T-helper 2 cell (primary cell): ENCODE data around the gene DPM2.

Experiments used
- DNase-seq, 5 experiments: peaks; one replicate each; pipeline versions ENCODE4 v3.0.0 to v3.0.0-alpha.2; 2012 to 2022

DPM2 gene

DNA sequence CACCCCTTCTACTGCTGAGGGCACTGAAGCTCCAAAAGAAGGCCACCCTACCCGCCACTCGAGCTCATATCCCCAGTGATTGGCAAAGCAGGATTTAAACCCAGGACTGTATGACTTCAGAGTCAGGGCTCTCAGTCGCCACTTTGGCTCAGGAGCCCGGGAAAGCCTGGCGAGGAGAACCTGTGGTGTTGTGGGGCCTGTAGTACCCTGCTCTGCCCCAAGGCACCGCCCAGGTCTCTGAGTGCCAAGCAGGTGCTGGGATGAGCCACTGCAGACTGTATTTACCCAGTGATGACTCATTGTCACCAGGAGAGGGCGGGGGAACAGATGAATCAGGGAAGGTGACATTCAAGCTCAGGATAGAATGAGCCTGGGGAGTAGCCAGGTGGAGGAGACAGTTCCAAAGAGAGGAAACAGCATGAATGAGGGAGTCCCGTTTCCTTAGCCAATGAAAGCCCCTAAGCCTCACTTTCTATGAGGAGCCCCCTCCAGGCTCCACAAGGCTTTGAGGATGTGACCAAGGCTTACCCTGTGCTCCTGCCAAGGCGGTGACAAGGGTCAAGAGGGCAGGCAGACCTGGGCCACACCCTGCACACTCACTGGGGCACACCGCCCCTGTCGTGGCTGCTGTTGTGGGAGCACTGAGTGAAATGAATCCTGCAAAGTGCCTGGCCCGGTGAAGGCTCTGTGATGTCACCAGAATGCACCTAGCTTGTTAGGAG lies 17.8 kb upstream of the DPM2 start:
- peak in 4 of 5 experiments; percentile 66 to 82 (median 74) for DNase-seq

DNA sequence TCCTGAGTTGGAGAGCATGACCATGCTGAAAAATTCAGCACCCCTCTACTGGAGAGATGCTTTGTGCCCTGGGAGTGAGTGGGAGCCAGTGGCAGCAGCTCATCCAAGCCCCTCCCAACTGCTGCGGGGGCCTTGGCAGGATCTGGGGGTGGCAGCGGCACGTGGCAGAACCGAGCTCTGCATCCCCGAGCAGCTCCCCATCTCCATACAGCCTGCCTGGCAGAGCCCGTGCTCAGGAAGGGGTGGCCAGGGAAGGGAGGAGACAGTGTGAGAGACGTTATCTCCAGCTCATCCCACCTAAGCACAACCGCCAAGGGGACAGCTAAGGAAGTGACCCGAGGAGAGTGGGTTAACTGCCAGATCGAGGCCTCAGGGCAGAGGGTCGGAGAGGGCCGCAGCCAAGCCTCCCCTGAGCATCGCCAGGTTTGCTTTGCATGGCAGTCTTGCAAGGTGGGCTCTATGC lies 17.2 kb upstream of the DPM2 start:
- DNase-seq, result no peak

DNA sequence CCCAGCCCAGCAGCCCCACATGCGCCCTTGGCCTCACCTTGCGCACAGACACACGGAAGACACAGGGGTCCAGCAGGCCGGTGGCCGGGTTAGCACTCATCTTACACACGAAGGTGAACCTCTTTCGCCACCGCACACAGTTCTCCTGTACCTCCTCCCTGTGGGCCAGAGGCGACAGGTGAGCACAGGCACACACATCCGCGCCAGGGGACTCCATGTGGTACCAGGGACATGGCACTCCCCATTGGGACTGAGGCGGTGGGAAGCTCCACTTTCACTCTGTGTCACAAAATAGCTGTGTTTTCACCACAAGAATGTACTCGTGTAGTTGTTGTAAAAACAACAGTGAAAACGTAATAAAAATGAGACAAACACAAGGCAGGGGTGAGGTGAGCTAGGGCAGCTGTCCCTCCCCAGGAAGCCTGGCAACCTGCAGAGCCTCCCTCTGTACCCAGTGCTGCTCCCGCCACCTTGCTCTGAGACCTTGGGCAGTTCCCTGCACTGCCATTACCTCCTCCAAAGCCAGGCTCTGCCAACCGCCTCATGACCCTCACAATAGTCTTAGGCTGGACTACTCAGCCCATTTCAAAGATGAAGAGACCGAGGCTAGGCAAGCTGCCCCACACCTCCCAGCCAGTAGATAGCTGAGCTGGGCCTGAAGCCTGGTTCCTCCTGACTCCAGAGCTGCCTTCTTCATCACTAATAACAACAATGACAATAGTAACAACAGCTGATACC lies 16.3 kb upstream of the DPM2 start:
- DNase-seq, result peak in 1 of 5 experiments; percentile 67

DNA sequence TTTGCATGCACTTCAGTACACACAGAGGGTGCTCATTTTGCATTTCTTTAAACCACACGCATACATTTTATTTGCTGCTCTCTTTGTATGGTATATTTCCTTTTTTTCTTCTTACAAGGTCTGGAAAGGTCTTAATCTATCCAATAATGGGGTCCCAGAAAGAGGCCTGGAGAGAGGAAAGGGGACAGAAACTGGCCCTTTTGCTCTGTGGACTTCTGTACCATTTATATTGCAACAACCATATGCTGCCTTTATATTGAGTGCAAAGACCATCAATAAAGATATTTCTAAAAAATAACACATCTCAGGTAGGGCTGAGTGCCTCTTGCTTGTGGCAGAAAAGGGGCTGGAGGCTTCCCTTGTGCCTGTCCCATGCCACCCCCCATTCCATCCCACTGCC lies 15.5 kb upstream of the DPM2 start:
- DNase-seq, result no peak

DNA sequence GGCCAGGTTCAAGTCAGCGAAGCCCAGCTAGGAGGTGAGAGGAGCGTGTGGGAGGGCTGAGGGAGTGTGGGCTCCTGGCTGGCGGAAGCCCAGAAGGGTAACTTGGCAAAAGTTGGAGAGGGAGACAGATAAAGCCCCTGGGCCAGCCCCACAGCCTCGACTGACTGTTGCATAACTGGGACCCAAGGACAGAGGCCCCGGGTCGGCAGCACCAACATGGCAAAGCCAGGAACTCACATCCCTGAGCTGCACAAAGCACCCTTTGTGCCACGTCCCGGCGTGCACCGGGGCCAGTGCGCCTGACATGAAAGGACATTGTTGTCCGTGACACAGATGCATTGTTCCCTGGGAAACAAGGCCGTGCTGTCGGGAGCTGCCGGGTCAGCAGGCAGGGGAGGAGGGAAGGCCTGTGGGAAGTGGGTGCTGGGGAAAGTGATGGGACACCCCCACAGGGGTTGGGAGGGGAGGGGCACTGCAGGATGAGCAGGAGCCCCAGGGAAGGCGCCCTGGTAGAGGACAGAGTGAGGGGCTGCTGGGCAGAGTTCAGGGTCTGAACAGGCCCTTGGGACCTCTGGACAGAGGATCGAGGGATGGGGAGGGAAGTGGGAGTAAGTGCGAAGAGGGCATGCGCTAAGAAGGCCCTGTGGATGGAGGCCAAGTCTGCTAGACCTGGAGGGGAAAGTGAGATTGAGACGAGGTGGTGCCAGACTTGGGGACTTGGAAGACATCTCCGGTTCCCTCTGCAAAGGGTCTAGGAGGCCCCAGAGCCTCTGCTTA lies 13.0 kb upstream of the DPM2 start:
- DNase-seq, result no peak

DNA sequence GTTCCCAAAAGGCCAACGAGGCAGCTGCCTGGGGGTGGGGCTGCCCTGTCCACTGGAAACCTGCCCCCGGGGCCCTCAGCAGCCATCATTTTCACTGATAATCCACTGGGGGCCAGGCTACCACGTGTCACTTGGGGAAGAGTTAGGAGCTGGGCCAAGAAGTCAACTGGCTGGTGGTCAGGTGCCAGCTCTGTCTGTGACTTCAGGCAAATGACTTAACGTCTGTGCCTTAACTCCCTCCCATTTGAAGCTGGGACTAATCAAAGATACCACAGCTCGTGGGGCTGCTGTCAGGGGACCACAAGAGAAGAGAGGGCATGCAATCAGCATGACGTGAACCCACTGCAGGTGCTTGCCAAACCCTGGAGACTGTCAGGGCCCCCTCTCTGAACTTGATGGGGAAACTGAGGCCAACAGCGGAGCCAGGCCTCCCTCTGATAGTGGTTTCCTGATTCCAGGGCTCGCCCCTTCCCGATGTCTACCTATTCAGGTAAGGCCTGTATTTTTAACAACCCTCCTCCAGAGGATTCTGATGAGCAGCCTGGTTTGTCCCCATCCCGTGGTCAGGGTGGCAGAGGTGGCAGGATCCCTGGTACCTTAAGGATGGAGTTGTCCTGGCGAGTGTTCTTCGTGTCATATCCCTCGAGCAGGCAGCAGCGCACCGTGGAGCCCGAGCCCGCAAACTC lies 12.3 kb upstream of the DPM2 start:
- DNase-seq, result no peak

DNA sequence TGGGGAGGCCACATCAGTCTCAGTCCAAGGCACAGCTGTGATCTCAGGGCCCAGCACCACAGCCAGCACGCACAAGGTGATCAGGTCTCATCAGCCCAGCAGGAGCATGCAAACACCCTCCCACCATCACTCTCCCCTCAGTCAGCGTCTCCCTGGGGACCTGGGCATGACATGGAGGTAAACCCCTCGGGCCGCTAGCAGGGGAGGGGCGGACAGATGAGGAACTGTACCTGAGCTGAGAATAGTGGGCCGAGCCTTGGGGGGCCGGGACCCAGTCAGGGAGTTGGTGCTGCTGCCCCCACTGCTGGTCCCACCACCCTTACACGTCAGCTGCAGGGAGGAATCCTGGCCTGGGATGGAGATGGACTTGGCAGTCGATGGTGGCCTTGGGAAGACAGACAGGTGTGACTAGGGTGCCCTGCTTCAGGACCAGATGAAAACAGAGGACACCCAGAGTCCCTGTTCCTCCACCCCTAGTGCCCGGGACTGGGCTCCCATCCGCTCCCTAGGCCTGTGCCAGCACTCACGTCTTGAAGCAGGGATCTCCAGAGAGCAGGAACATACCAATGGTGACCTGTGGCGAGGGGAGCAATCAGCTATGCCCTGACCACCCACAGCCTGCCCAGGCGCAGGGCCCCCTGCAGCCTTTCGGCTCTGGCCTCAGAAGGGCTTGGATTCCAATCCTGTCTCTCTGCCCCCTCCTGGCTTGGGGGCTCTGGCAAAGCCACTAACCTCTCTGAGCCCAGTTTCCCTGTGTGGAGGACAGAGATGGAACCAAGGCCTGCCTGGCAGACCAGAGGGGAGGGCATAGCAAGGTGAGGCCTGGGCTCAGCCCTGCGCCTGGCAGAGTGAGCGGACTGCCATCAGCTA lies 10.4 kb upstream of the DPM2 start:
- no peak for DNase-seq

DNA sequence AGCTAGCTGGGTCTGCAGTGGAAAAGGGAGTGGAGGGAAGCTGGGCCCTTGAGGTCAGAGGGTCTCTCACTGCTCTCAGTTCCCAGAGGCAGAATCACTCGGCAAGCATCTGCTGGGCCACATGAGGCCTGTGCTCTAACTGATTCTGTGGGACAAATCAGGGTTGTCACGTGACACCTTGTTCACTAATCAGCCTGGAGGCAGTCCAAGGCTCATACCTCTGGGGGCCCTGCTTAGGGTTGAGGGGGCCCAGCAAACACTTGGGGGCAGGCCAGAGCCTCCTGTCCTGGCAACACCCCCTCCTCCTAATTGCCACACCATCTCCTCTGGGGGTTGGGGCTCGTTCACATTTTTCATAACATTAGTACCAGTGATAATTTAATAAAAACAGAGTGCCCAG lies 9.1 kb upstream of the DPM2 start:
- no peak for DNase-seq

DNA sequence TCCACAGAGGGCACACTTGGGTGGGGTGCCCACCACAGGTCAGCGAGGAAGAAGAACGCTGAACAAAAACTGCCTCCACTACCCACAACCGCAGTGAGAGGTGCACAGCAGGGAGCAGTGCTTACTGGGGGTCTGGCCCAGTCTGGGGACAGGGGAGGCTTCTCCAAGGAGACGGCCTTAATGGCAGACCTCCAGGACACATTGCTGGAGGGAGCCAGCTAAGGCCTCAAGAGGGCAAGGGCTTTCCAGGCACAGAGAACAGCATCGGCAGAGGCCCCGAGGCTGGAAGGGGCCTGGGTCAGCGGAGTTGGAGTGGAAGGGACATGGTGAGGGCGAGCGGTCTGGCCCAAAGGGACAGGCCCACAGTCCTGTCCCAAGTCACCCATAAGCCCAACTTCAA lies 8.3 kb upstream of the DPM2 start:
- no peak for DNase-seq

DNA sequence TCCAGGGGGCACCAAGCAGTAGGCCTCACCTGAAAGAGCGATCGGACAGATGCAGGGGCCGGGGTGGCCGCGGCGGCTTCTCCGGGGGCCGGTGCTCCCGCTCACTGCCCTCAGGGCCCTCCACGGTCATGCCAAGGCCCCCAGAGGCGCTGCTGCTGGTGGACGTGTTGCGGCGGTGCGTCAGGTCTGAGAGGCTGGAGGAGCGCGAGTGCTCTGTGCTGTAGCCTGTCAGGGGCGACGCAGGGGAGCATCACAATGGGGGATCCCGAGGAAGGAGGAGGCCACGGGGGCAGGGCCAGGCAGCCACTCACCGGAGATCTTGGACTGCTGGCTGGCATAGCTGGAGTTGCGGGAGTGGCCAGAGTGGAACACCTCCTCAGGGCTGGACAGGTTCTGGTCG lies 7.7 kb upstream of the DPM2 start:
- DNase-seq, result no peak

DNA sequence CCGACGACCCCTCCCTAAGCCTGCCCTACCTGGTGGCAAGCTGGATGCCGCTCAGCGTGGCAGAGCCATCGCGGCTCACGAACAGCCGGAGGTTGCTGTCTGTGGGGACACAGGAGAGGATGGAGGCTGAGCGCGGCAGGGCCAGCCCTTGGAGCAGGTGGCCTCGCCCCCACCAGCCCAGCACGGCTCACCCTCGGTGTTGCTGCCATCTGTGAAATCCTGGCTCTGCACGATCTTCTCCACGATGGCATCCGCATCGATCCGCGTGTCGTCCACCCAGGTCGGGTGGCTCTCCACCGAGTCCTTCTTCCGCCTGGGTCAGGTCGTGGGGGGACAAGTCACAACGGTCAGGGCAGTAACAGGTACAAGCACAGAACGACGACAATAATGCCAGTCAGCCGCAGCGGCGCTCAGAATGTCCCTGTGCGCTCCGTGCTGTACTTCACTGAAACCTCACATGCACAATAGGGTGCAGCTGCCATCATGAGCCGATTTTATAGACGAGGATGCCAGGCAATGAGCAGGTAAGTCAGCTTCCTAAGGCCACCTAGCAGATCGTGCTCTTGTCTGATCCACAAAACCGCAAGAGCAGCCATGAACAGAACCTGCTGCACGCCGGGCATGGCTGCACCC lies 7.0 kb upstream of the DPM2 start:
- no peak for DNase-seq

DNA sequence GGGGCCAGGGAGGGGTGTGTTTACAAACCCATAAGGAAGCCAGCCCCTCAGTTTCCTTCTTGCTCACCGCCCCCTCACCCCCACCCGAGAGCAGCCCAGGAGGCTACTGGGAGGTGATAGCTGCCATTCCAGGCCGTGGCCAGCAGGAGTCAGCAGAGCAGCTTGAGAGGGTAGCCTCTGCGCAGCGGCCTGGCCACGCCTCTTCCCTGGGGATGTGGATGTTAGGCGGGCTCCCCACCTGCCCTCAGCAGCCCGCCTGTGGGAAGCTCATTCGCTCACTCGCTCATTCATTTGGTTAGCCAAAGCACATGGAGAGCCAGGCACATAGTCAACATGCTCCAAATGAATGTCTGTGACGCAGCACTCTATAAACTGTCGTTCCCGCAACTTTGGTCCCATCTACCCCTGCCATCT lies 6.1 kb upstream of the DPM2 start:
- peak; percentile 52 to 74 (median 68) for DNase-seq

DNA sequence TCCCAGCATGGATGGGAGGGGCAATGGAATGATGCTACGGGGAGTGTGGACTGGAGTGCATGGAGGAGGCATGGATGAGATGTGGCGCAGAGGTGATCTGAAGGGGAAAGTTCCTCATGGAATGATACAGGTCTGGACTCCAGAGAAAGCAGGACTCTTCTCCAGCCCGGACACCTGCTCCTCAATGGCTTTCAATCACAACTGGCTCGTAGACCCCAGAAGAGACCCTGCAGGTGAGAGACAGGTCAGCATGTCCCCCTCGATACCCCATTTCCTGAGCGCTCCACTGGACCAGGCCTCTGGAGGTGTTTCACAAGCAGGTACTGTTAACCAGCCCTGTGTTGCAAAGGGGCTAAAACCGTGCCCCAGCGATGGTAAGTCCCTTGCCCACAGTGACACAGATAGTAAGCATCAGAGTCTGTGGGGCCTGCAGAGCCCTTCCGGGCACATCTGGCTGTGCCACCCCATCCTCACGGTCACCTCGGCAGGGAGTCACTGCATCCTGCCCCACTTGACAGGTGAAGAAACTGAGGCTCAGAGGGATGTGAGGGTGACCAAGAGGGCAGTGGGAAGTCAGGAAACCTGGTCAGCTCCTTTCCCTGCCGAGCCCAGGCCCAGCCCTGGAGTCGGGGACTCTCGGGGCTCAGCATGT lies 5.5 kb upstream of the DPM2 start:
- no peak for DNase-seq

DNA sequence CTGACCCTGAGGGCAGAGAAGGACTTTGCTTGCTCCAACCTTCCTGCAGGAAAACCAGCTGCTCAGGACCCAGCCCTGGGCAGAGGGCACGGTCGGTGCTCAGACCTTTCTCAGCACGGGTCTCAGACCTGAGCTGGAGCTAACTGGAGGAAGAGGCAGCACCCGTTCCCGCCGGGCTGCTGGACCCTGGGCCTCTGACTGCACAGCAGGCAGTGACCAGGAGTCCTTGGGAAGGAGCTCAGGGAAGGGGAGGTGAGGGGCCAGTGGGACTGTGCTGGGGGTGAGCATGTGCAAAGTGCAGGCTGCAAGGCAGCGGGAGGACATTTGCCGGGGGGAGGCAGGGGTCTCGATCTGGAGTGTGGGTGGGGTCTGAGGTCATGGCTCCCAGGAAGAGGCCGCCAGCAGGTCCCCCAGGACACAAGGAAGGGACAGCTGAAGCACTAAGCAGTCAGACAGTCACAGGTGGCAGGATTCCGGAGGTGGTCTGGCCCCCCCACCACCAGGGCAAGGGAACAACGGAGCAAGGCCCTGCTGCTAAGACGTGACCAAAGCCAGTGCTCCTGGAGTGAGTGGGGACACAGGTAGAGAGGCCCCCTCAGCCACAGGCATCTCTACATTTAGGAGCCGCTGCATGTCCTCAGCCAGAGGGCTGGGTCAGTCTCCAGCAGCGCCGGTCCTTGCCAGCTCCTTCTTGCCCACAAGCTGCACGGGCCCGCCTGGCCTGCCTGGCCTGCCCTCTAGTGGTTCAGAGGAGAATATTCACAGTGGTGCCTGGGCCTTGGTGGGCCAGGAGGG lies 4.8 kb upstream of the DPM2 start:
- peak in 3 of 5 experiments; percentile 33 to 56 (median 40) for DNase-seq

DNA sequence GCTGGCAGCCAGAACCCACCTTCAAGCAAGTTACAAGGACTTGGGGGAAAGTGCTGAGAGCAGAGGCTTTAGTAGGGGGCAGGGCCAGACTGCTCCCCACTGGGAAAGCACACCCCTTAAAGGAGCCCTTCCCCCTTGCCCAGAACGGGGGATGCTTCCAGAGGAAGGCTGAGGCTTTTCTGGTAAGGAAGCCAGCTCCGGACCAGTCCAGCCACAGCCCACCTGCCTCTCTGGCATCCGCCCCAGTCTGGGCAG lies 4.2 kb upstream of the DPM2 start:
- DNase-seq, result no peak

DNA sequence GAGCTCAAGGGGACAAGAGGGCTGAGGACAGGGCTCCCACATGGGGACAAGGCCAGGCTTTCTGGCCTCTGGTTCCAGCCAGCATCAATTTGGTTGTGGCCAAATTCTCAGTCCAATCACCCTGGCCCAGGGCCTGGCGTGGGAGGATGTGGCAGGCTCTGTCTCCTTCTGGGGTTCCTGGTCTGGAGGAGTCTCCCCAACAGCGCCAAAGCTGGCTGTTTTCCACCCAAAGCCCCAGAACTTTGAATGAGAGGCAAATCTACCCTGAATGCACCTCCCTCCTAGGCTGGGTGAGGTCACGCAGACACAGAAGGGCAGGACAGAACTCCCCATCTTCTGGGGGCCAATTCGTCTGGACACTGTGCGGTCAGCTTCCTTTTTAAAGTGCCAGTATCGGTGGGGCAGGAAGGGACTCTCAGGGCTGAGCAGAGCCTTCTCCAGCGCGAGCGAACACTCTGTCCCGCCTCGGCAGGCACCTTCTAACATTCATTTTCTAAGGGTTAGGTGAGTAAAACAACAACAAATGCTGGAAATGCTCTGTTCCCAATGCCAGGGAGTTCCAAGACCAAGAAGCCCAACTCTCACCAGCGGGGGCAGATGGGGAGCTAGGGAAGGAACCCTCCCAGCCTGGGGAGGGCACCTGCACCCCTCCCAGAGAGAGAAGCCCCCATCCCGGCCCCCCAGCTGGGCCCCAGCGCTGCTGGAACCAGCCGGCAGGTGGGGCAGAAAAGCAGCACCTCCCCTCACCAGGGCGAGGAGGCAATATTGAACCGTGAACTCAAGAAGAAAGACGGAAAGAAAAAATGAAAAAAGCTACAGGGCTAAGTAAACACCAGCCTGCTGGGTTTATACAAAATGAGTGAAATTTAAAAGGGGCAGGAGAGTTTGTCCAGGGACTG lies 3.7 kb upstream of the DPM2 start:
- no peak for DNase-seq

DNA sequence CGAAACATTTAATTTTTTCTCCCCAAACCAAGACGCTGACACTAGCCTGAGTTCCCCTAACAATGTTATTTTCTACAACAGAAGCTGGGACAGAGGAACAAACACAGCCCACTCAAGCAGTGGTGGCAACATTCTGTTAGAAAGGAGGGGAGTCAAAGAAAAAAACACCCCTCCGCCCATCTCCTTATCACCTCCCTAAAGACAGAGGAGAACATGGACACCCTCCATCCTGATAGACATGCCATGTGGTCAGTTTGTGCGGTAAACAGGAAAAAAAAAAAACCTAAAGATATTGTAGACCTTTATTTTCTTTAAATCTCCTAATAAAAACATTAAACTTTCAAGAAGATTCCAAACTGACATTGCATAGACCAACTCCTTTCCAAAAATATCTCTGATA lies 2.9 kb upstream of the DPM2 start:
- DNase-seq, result no peak

DNA sequence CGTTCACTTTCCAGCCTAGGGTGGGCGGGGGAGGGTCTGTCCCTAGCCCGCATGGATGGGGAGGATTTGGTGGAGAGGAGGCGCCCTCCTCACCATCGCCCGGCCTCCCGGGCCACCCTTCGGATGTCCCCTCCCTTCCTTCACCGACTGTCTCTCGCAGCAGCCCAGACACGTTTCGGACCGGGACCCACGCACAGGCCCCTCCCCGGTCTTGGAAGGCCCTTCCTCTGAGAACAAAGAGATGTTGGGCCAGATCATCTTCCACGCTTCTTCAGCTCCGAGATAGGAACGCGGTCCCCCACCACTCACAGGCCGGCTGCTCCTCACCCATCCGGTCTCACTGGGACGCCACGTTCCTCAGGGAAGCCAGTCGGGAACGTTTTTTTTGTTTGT lies 640 bp upstream of the DPM2 start:
- DNase-seq, result no peak

DNA sequence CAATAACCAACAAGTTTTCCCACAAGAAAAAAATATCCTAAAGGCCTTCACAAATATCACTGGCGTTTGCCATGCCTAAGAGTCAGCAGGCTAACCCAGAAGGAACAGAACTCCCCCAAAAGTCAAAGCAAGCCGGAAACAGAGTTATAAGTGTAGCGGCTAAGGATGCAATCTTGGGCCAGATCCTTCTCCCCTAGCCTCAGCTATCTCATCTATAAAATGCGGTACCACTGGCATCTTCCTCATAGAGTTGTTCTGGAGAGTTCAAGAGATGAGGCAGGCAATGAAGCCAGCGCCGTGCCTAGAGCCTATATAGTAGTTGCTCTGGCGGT lies 632 bp downstream of the DPM2 start:
- no peak for DNase-seq
